Right lobe of liver (tissue), 4 donors: ENCODE measurements around the gene HOXA2.

Experiments
- CTCF ChIP-seq, 4 donors: fragments of 200-600 bp in 3 of 4; fragments of 450-650 bp in 1 of 4; IDR thresholded peaks; one replicate each; pipeline versions ENCODE4 v1.5.1 to v1.8.0; 2016 to 2022; ENCODE audit warnings: antibody characterized with exemption in 4 of 4, mild to moderate bottlenecking in 2 of 4
- POLR2A ChIP-seq: fragments of 450-650 bp; IDR thresholded peaks from one replicate; pipeline ENCODE4 v1.6.1; 2017; ENCODE audit warnings: antibody characterized with exemption, mild to moderate bottlenecking
- donor health status: DM: no; HTN: no; CAD: no.
- donor health status: DM: no; HTN: no; CAD: no.
- donor health status: DM: no; HTN: yes; CAD: no.

- TF ChIP-seq POLR2A (no peak), CTCF (IDR thresholded peaks at IDR 0.05) (no peak)
Measured at GRCh38 chr7:27068259-27068658, 34.2 kb downstream of the HOXA2 start.
